ENCODE measurements around the gene SOX18.
A peak's percentile ranks its signal among the peaks of the same experiment; 100 is the strongest.
"Not testable (repeated sequence)": the region's sequence is repeated elsewhere in the genome, so short reads cannot be mapped to it uniquely, and the experiment has no call there.

SOX18 gene

DNA sequence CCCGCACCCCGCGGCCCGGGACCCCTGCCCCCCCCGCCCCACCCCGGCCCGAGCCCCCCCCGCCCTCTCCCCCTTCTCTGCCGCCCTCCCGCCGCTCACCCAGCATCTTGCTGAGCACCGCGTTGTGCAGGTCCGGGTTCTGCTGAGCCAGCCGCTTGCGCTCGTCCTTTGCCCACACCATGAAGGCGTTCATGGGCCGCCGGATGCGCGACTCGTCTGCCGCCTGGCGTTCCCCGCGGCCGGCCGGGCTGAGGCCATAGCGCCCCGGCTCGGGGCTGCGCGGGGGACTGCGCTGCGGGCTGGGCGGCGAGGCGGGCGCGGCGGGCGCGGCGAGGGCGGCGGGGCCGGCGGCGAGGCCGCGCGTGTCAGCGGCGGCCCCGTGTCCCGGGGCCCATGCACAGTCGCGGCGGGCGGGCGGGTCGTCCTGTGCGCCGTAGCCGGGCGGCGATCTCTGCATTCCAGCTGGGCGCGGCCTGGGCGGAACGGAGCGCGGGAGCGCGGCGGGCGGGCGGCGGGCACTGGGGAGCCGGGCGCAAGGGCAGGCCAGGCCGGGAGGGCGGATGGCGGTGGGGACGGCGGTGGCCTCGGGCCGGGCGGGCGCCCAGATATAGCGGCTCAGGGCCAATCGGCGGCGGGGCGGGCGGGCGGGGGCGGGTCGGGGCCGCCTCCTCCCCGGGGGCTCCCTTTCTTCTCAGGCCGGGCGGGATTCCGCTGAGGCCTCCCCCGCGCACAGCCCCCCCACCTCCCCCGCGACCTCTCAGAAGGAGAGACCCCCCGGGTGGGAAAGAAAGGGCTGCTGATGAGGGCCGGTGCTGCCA, at the start of gene SOX18:
Gene SOX18 (minus strand): TSS at position 580 of the 818 bp plus-strand sequence. CDS start 123 bp downstream, at position 457.
- Mint-ChIP-seq H3K4me1 (peaks cover 2 to 7% of the 10 kb centered on the region in 2 donors), H3K4me3 (peak within 1 kb of the TSS; percentile 67 to 71), H3K36me3 (peaks cover 0 to 1% of the 10 kb centered on the region in 2 donors), H3K27me3 (peaks cover 68 to 88% of the 10 kb centered on the region in 2 donors), H3K9me3 (no peaks in the 10 kb centered on the region), H3K27ac (peak within 1 kb of the TSS; percentile 80)
- ATAC-seq (replicated peaks) (peak; percentile 60), DNase-seq (no peak)

DNA sequence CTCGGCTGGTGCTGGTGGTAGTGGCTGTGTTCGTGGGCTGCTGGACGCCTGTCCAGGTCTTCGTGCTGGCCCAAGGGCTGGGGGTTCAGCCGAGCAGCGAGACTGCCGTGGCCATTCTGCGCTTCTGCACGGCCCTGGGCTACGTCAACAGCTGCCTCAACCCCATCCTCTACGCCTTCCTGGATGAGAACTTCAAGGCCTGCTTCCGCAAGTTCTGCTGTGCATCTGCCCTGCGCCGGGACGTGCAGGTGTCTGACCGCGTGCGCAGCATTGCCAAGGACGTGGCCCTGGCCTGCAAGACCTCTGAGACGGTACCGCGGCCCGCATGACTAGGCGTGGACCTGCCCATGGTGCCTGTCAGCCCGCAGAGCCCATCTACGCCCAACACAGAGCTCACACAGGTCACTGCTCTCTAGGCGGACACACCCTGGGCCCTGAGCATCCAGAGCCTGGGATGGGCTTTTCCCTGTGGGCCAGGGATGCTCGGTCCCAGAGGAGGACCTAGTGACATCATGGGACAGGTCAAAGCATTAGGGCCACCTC, 49.1 kb upstream of the SOX18 start:
- DNase-seq, result no peak

GRCh38 chr20:64096535-64096934, 47.1 kb upstream of the SOX18 start:
- Mint-ChIP-seq H3K4me3 (no peak overlapping the region), H3K4me1 (peaks cover 20 to 22% of the 10 kb centered on the region in 2 donors), H3K27ac (no peak overlapping the region), H3K9me3 (peaks cover 2 to 5% of the 10 kb centered on the region in 2 donors), H3K36me3 (peaks cover 7% of the 10 kb centered on the region in 2 donors), H3K27me3 (peaks cover 6 to 8% of the 10 kb centered on the region in 2 donors)
- DNase-seq (no peak), ATAC-seq (replicated peaks) (no peak)

More for the DNA sequence above, 49.1 kb upstream of the SOX18 start:
- Mint-ChIP-seq H3K9me3 (peaks cover 2 to 5% of the 10 kb centered on the region in 2 donors), H3K27ac (no peak overlapping the region), H3K4me1 (peaks cover 21 to 31% of the 10 kb centered on the region in 2 donors), H3K4me3 (no peak overlapping the region), H3K36me3 (peaks cover 7% of the 10 kb centered on the region in 2 donors), H3K27me3 (peaks cover 14 to 22% of the 10 kb centered on the region in 2 donors)
- no peak for ATAC-seq (replicated peaks)

GRCh38 chr20:64095927-64096326, 46.5 kb upstream of the SOX18 start:
- H3K27ac Mint-ChIP-seq, result no peak overlapping the region
- H3K36me3 Mint-ChIP-seq, result peaks cover 7% of the 10 kb centered on the region in 2 donors
- no peak overlapping the region for H3K4me3 Mint-ChIP-seq
- no peak for DNase-seq
- H3K27me3 Mint-ChIP-seq, result peaks cover 0 to 2% of the 10 kb centered on the region in 2 donors
- peaks cover 14 to 16% of the 10 kb centered on the region in 2 donors for H3K4me1 Mint-ChIP-seq
- peaks cover 2 to 5% of the 10 kb centered on the region in 2 donors for H3K9me3 Mint-ChIP-seq
- no peak for ATAC-seq (replicated peaks)

DNA sequence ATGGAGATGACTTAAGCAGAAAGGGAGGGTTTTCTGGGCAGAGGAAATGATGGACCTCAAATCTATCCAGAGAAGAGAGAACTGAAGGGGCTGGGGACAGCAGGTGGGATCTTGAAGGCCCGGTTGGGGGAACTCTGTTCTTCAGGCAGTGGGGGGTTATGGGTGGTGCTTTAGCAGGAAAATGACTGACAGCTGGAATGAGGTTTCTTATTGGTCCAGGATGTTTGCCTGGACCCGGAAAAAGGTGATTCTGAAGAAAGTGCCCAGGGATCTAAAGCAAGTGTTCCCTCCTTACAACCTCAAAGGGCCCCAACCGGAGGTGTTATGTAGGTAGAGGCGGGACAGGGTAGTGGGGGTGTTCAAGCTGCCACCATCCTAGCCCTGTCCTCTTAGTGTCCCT, 46.0 kb upstream of the SOX18 start:
- H3K27ac Mint-ChIP-seq, result no peak overlapping the region
- DNase-seq, result no peak
- H3K36me3 Mint-ChIP-seq, result peaks cover 7% of the 10 kb centered on the region in 2 donors
- no peak overlapping the region for H3K4me3 Mint-ChIP-seq
- peaks cover 9 to 15% of the 10 kb centered on the region in 2 donors for H3K4me1 Mint-ChIP-seq
- H3K9me3 Mint-ChIP-seq, result peaks cover 2 to 5% of the 10 kb centered on the region in 2 donors
- no peaks in the 10 kb centered on the region for H3K27me3 Mint-ChIP-seq
- no peak for ATAC-seq (replicated peaks)

- H3K4me1 Mint-ChIP-seq, result peaks cover 0 to 16% of the 10 kb centered on the region in 2 donors
- DNase-seq (no peak), ATAC-seq (replicated peaks) (no peak)
- no peak overlapping the region for H3K27ac Mint-ChIP-seq
- no peak overlapping the region for H3K4me3 Mint-ChIP-seq
- peaks cover 7% of the 10 kb centered on the region in 2 donors for H3K36me3 Mint-ChIP-seq
- no peaks in the 10 kb centered on the region for H3K27me3 Mint-ChIP-seq
- H3K9me3 Mint-ChIP-seq, result peaks cover 2 to 5% of the 10 kb centered on the region in 2 donors
These were observed 43.6 kb upstream of the SOX18 start for GRCh38 chr20:64093013-64093503.

DNA sequence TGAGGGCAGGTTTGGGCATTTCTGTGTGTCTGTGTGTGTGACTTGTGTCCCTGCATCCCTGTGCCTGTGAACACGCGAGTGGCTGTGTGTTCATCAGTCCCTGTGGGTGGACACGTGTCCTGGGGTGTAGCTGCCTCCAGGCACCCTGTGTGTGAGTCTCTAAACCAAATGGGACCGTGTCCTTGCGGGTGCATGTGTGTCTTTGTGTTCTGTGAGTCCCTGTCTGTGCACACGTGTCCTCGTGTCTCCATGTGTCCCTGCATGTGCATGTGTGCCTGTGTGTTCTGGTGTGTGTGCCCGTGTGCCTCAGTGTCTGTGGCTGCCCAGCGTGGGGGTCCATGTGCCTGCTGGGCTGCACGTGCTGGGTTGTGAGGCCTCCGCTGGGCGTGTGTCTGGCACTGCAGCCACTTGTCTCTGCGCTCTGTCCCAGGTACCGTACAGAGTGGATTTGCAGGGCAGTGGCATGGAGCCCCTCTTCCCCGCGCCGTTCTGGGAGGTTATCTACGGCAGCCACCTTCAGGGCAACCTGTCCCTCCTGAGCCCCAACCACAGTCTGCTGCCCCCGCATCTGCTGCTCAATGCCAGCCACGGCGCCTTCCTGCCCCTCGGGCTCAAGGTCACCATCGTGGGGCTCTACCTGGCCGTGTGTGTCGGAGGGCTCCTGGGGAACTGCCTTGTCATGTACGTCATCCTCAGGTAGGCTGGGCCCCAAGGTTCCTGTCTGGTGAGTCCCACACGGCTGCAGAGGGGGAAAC, 43.0 kb upstream of the SOX18 start:
- Mint-ChIP-seq H3K9me3 (peaks cover 5 to 6% of the 10 kb centered on the region in 2 donors), H3K4me1 (peaks cover 0 to 16% of the 10 kb centered on the region in 2 donors), H3K27me3 (no peaks in the 10 kb centered on the region), H3K4me3 (no peak overlapping the region), H3K27ac (no peak overlapping the region), H3K36me3 (peaks cover 7 to 9% of the 10 kb centered on the region in 2 donors)
- DNase-seq, result no peak
- peak in 1 of 2 donors; percentile 20 for ATAC-seq (replicated peaks)

- no peak for DNase-seq
- ATAC-seq (replicated peaks), result no peak
- Mint-ChIP-seq H3K27me3 (no peaks in the 10 kb centered on the region), H3K4me1 (peaks cover 0 to 15% of the 10 kb centered on the region in 2 donors), H3K27ac (no peak overlapping the region), H3K9me3 (peaks cover 2 to 6% of the 10 kb centered on the region in 2 donors), H3K4me3 (no peak overlapping the region), H3K36me3 (peaks cover 4 to 6% of the 10 kb centered on the region in 2 donors)
These were observed 42.3 kb upstream of the SOX18 start for GRCh38 chr20:64091770-64092169.

- Mint-ChIP-seq H3K4me3 (no peak overlapping the region), H3K9me3 (peaks cover 0 to 7% of the 10 kb centered on the region in 2 donors), H3K27ac (no peak overlapping the region), H3K27me3 (no peaks in the 10 kb centered on the region), H3K4me1 (peaks cover 0 to 12% of the 10 kb centered on the region in 2 donors), H3K36me3 (peaks cover 2 to 3% of the 10 kb centered on the region in 2 donors)
- ATAC-seq (replicated peaks) (no peak), DNase-seq (no peak)
These were observed 41.9 kb upstream of the SOX18 start for GRCh38 chr20:64091340-64091739.

DNA sequence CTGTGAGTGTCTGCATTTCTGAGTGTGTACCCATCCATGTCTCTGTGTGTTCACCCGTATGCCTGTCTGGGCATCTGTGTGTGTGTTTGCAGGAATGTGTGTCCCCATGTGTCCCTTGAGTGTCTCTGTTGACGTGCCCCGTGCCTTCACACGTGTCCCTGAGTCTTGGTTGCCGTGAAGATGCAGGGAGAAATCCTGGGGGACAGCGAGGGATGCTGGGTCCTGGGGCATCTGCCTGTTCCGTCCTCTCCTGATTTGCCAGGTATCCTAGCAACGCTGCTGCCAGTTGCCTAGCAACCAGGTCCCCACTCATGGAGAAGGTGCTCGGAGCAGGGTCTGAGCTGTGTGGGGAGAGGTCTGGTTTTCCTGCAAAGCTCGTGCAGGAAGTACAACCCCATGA, 40.7 kb upstream of the SOX18 start:
- peaks cover 2 to 3% of the 10 kb centered on the region in 2 donors for H3K36me3 Mint-ChIP-seq
- ATAC-seq (replicated peaks), result no peak
- DNase-seq, result no peak
- H3K4me3 Mint-ChIP-seq, result no peak overlapping the region
- peaks cover 0 to 7% of the 10 kb centered on the region in 2 donors for H3K9me3 Mint-ChIP-seq
- peaks cover 0 to 9% of the 10 kb centered on the region in 2 donors for H3K27me3 Mint-ChIP-seq
- H3K27ac Mint-ChIP-seq, result no peak overlapping the region
- H3K4me1 Mint-ChIP-seq, result peaks cover 0 to 9% of the 10 kb centered on the region in 2 donors

DNA sequence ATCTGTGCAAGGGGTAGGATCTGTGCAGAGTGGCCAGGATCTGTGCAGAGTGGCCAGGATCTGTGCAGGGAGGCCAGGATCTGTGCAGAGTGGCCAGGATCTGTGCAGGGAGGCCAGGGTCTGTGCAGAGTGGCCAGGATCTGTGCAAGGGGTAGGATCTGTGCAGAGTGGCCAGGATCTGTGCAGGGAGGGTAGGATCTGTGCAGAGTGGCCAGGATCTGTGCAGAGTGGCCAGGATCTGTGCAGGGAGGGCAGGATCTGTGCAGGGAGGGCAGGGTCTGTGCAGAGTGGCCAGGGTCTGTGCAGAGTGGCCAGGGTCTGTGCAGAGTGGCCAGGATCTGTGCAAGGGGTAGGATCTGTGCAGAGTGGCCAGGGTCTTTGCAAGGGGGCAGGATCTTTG, 39.1 kb upstream of the SOX18 start:
- DNase-seq; ATAC-seq (replicated peaks); H3K27ac Mint-ChIP-seq; H3K36me3 Mint-ChIP-seq; H3K4me3 Mint-ChIP-seq; H3K9me3 Mint-ChIP-seq: not testable (repeated sequence)
- peaks cover 11 to 13% of the 10 kb centered on the region in 2 donors for H3K4me1 Mint-ChIP-seq
- peaks cover 5 to 21% of the 10 kb centered on the region in 2 donors for H3K27me3 Mint-ChIP-seq

DNA sequence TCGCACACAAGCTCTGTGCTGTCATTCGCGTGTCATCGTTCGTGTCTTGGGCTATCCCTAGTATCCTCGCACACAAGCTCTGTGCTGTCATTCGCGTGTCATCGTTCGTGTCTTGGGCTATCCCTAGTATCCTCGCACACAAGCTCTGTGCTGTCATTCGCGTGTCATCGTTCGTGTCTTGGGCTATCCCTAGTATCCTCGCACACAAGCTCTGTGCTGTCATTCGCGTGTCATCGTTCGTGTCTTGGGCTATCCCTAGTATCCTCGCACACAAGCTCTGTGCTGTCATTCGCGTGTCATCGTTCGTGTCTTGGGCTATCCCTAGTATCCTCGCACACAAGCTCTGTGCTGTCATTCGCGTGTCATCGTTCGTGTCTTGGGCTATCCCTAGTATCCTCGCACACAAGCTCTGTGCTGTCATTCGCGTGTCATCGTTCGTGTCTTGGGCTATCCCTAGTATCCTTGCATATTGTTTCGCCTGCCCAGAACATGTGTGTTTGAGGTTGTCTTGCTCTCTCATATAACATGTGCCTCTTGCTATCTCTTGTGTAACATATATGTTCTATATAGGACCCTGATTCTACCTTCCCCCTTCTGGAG, 37.9 kb upstream of the SOX18 start:
- not testable (repeated sequence) for H3K4me3 Mint-ChIP-seq; ATAC-seq (replicated peaks); DNase-seq; H3K27ac Mint-ChIP-seq; H3K36me3 Mint-ChIP-seq; H3K9me3 Mint-ChIP-seq
- H3K4me1 Mint-ChIP-seq, result peaks cover 21 to 22% of the 10 kb centered on the region in 2 donors
- H3K27me3 Mint-ChIP-seq, result peaks cover 5 to 27% of the 10 kb centered on the region in 2 donors

DNA sequence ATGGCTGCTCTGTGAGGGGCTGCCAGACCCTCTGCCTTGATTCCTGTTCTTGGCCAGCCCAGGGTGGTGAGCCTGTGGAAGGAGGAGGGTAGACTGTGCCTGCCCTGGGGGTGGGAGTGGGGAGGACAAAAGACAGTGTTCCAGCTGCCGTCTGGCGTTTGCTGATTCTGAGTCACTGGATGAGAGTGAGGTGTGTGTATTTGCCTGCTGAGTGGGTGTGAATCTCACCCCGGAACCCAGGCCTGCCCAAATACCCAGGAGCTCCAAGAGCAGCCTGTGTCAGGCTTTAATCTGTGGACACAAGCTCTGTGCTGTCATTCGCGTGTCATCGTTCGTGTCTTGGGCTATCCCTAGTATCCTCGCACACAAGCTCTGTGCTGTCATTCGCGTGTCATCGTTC, 37.4 kb upstream of the SOX18 start:
- no peak overlapping the region for H3K27ac Mint-ChIP-seq

More for the DNA sequence above, 37.4 kb upstream of the SOX18 start:
- DNase-seq (no peak), ATAC-seq (replicated peaks) (no peak)
- Mint-ChIP-seq H3K9me3 (peaks cover 0 to 7% of the 10 kb centered on the region in 2 donors), H3K4me1 (peaks cover 24 to 27% of the 10 kb centered on the region in 2 donors), H3K36me3 (peaks cover 2 to 3% of the 10 kb centered on the region in 2 donors), H3K27me3 (peaks cover 5 to 27% of the 10 kb centered on the region in 2 donors), H3K4me3 (no peak overlapping the region)
